H1 (cell line): ENCODE measurements around the gene TLCD3A. TPM values are rescaled to one million over a fixed set of nuclear protein-coding genes. Genes with fewer than 3 reads are reported as not detected.

Experiments
- ASH2L ChIP-seq: fragments of 200-600, 300-600 bp; sonication (generic); IDR thresholded peaks from one replicate; pipeline ENCODE4 v1.7.1; 2017; ENCODE audit warnings: low read length
- CHD7 ChIP-seq: fragments of 300-600 bp; sonication (generic); IDR thresholded peaks from 2 replicates; pipeline ENCODE4 v1.7.1; 2012; ENCODE audit warnings: low read length, moderate library complexity, mild to moderate bottlenecking, inconsistent platforms; ENCODE audit not compliant: insufficient replicate concordance
- polyA plus RNA-seq, 7 experiments: library from polyadenylated mRNA; depleted of rRNA in 3 of 7; stranded (reverse) in 5 of 7; unstranded in 2 of 7; fragments of >200 nt in 5 of 7; fragments of 200-250 nt in 2 of 7; gene quantifications; 1 replicate in 5 of 7; 2 replicates in 1 of 7; 4 replicates in 1 of 7; pipeline versions ENCODE4 v1.2.1 to v1.2.3, GENCODE V29; 2011 to 2013; ENCODE audit warnings: missing spikeins in 2 of 7, mixed read lengths in 2 of 7
- total RNA-seq: library from RNA; stranded (reverse); fragmentation: NEBNext Ultra II Directional; extraction: Animal tissue kit (Norgen Biotek cat#: 25700); gene quantifications from 2 replicates; pipeline ENCODE4 v1.2.1, GENCODE V29; 2021

The TLCD3A gene
- total and polyA plus RNA-seq, 2 of the 8 experiments (the other 6 are each of a cell fraction or from before 2014, with no cell fraction given), result 26.1 to 48.8 TPM

GRCh38 chr17:704111-704864 lies 28.1 kb upstream of the TLCD3A start (continued):
- TF ChIP-seq CHD7 (no peak), ASH2L (no peak)
